GM13976 (cell line): Measurements from ENCODE around the gene NUMBL.
"Not testable (repeated sequence)": the region's sequence is repeated elsewhere in the genome, so short reads cannot be mapped to it uniquely, and the experiment has no call there.

ENCODE experiments used
- DNase-seq: peaks from one replicate; pipeline ENCODE4 v3.0.0; 2012; ENCODE audit warnings: low spot score
- CTCF ChIP-seq: IDR thresholded peaks from 2 replicates; pipeline ENCODE4 v1.5.1; 2012; ENCODE audit warnings: borderline replicate concordance, mild to moderate bottlenecking; ENCODE audit not compliant: insufficient read depth; ENCODE audit errors: extremely low read depth, missing control alignments, control extremely low read depth
- in situ Hi-C: fragments of 300-500 bp; cut with MboI; formaldehyde crosslinking; loops from one replicate; pipeline ENCODE4 v1.12.0; 2022; ENCODE audit warnings: low sequenced_read_pairs, mixed read lengths, inconsistent platforms; ENCODE audit not compliant: unreplicated experiment

NUMBL gene

DNA sequence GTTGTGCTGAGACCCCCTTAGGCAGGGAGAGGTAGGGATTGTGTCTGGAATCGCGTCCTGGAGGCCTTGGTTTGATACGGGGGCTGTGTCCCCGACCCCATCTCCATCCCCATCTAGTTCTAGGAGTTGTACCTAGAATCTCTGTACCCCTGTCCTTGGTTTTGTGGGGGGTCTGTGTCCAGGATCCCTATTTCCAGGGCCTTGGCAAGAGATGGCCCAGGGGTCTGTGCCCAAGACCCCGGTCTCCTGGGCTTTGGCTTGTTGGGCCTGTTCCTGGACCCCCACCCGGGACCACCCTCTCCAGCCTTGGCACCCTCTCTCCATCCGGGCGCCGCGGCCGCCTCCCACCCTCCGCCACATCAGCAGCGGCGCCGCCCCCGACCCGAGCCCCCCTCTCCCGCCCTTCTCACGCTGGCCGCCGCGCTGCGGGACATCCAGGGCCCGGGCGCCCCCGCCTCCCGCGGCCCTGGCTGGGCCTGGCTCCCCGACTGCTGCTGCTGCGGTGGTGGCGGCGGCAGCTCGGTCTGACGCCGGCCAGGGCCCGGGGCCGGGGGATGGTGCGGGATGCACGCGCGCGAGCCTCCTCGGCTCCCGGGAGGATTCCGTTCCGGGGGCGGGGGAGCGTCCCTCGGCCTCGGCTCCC is at the start of gene NUMBL:
NUMBL (minus strand) TSS at position 602 of the 643 bp plus-strand sequence; CDS start at position 434, 168 bp downstream.
- TF ChIP-seq CTCF, result no peak
- DNase-seq, result no peak
- in situ Hi-C loops, result no loop called here

- in situ Hi-C loops, result no loop called here
- no peak for TF ChIP-seq CTCF
- no peak for DNase-seq
Measured at GRCh38 chr19:40739030-40739839, 48.8 kb upstream of the NUMBL start.

- TF ChIP-seq CTCF, result no peak
- DNase-seq, result no peak
- in situ Hi-C loops, result no loop called here
Measured at GRCh38 chr19:40737102-40737644, 46.7 kb upstream of the NUMBL start.

DNA sequence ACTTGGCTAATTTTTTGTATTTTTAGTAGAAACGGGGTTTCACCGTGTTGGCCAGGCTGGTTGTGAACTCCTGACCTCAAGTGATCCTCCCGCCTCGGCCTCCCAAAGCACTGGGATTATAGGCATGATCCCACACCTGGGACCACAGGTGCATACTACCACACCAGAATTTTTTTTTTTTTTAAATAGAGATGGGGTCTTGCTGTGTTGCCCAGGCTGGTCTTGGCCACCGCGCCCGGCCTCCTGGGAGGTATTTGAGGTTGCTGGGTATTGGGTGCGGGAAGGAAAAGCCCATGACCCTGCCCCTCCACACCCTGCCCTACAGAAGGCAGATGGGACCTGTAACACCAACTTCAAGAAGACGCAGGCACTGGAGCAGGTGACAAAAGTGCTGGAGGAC is 46.2 kb upstream of the NUMBL start:
- in situ Hi-C loops, result no loop called here
- TF ChIP-seq CTCF, result no peak
- DNase-seq, result no peak

DNA sequence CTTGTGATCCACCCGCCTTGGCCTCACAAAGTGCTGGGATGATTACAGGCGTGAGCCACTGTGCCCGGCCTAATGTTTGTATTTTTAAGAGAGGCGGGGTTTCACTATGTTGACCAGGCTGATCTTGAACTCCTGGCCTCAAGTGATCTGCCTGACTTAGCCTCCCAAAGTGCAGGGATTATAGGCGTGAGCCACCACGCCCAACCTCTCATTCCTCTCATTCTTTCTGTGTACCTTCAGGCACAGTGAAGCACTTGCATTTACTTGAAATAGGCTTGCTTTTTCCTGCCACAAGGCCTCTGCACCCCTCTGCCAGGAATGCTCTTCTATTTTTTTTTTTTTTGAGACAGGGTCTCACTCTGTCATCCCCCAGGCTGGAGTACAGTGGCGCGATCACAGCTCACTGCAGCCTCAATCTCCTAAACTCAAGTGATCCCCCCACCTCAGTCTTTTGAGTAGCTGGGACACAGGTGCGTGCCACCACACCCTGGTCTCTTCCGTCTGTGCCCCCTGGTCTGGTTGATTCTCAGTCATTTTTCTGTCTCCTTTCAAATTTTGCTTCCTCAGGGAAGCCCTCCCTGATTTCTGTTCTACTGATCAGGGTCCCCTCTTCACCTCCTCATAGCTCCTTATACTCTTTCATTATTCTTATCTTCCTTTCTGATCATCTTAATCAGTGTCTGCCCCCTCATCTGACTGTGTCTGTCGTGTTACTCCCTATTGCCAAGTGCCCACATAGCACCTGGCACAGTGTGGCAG is 44.7 kb upstream of the NUMBL start:
- TF ChIP-seq CTCF, result no peak
- no peak for DNase-seq
- in situ Hi-C loops, result no loop called here

DNA sequence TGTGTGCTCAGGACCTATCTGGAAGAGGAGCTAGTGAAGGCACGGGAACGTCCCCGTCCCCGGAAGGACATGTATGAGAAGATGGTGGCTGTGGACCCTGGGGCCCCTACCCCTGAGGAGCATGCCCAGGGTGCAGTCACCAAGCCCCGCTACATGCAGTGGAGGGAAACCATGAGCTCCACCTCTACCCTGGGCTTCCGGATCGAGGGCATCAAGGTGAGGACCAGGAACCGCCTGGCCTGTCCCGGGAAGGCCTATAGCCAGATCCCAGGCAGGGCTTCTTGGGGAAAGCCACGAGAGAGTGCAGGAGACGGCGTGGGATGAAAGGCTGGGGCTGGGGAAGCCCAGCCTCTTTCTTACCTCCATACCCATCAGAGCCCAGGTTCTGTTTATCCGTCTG is 42.7 kb upstream of the NUMBL start:
- DNase-seq, result no peak
- in situ Hi-C loops, result no loop called here
- TF ChIP-seq CTCF, result no peak

- not testable (repeated sequence) for DNase-seq
Measured at GRCh38 chr19:40732304-40732703, 41.9 kb upstream of the NUMBL start.

GRCh38 chr19:40730065-40730464 is 39.6 kb upstream of the NUMBL start:
- in situ Hi-C loops, DNase-seq: not testable (repeated sequence)

More at GRCh38 chr19:40732304-40732703, 41.9 kb upstream of the NUMBL start:
- in situ Hi-C loops, result not testable (repeated sequence)
